Measurements from ENCODE around the gene GTF3C6.

DNA sequence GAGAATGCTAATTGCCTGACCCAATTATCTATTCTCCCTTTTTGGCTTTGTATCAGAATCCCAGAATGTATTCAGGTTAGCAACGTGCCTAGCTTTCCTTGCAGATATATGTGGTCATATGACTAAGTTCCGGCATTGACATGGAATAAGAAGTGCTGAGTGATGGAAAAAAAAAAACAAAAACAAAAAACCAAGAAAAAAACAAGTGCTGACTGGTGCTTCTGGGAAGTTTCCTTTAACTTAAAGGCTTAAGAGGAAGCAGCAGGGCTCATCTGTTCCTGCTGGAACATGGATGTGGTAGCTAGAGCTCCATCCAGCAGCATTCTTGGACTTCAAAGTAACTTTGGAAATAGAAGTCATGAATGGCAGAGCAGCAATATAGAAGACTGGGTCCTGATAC, 13.0 kb downstream of the GTF3C6 start:
- TF ChIP-seq EP300 (IDR thresholded peaks at IDR 0.05) (no peak), POLR2A (IDR thresholded peaks at IDR 0.05; ENCODE audit: low read depth) (no peak), POLR2AphosphoS5 (IDR thresholded peaks at IDR 0.05) (no peak)
- TF ChIP-seq, protein P1, sequence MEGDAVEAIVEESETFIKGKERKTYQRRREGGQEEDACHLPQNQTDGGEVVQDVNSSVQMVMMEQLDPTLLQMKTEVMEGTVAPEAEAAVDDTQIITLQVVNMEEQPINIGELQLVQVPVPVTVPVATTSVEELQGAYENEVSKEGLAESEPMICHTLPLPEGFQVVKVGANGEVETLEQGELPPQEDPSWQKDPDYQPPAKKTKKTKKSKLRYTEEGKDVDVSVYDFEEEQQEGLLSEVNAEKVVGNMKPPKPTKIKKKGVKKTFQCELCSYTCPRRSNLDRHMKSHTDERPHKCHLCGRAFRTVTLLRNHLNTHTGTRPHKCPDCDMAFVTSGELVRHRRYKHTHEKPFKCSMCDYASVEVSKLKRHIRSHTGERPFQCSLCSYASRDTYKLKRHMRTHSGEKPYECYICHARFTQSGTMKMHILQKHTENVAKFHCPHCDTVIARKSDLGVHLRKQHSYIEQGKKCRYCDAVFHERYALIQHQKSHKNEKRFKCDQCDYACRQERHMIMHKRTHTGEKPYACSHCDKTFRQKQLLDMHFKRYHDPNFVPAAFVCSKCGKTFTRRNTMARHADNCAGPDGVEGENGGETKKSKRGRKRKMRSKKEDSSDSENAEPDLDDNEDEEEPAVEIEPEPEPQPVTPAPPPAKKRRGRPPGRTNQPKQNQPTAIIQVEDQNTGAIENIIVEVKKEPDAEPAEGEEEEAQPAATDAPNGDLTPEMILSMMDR (IDR thresholded peaks at IDR 0.05): no peak

Data from esophagus muscularis mucosa (tissue), 4 donors.